H9 (cell line): ENCODE measurements around the gene RBFOX2. TPM values are rescaled to one million over a fixed set of nuclear protein-coding genes. Genes with fewer than 3 reads are reported as not detected.

Source experiments
- DNase-seq: peaks from one replicate; pipeline ENCODE4 v3.0.0-alpha.2; 2017
- H2AFZ ChIP-seq: one replicate; pipeline ENCODE4 v1.6.1; 2013; ENCODE audit warnings: mild to moderate bottlenecking, low read length, control low read depth, moderate library complexity
- H2AK5ac ChIP-seq: 2 replicates; pipeline ENCODE4 v1.6.1; 2013; ENCODE audit warnings: low read length, control low read depth, mixed read lengths; ENCODE audit not compliant: insufficient read length
- H2BK120ac ChIP-seq: one replicate; pipeline ENCODE4 v1.6.1; 2013; ENCODE audit warnings: low read depth, mild to moderate bottlenecking, low read length, control low read depth, inconsistent platforms; ENCODE audit not compliant: poor library complexity, severe bottlenecking
- H2BK12ac ChIP-seq: 2 replicates; pipeline ENCODE4 v1.6.1; 2013; ENCODE audit warnings: low read length, control low read depth, mixed read lengths, low read depth; ENCODE audit not compliant: insufficient read length
- H2BK15ac ChIP-seq: 2 replicates; pipeline ENCODE4 v1.6.1; 2013; ENCODE audit warnings: low read depth, low read length, control low read depth
- H2BK20ac ChIP-seq: one replicate; pipeline ENCODE4 v1.6.1; 2013; ENCODE audit warnings: low read depth, mild to moderate bottlenecking, low read length, control low read depth, inconsistent platforms; ENCODE audit not compliant: poor library complexity, severe bottlenecking
- H2BK5ac ChIP-seq: 2 replicates; pipeline ENCODE4 v1.6.1; 2013; ENCODE audit warnings: low read length, control low read depth, mixed read lengths; ENCODE audit not compliant: insufficient read length
- H3K14ac ChIP-seq: 2 replicates; pipeline ENCODE4 v1.6.1; 2013; ENCODE audit warnings: low read length, control low read depth; ENCODE audit not compliant: insufficient read depth
- H3K18ac ChIP-seq: 2 replicates; pipeline ENCODE4 v1.6.1; 2013; ENCODE audit warnings: low read depth, mild to moderate bottlenecking, mixed read lengths, low read length, control low read depth; ENCODE audit not compliant: insufficient read length
- H3K23ac ChIP-seq: 2 replicates; pipeline ENCODE4 v1.6.1; 2013; ENCODE audit warnings: low read length, control low read depth, mixed read lengths, low read depth; ENCODE audit not compliant: insufficient read length
- H3K23me2 ChIP-seq: 2 replicates; pipeline ENCODE4 v1.6.1; 2013; ENCODE audit warnings: low read depth, mild to moderate bottlenecking, mixed read lengths, low read length, control low read depth; ENCODE audit not compliant: insufficient read length, poor library complexity, severe bottlenecking
- H3K27ac ChIP-seq: 2 replicates; pipeline ENCODE4 v1.5.1; 2013; ENCODE audit warnings: low read length, control low read depth, mixed read lengths, low read depth; ENCODE audit not compliant: insufficient read length
- H3K27me3 ChIP-seq: 2 replicates; pipeline ENCODE4 v1.6.1; 2013; ENCODE audit warnings: low read length, control low read depth, inconsistent platforms; ENCODE audit not compliant: insufficient read depth
- H3K4ac ChIP-seq: 2 replicates; pipeline ENCODE4 v1.6.1; 2013; ENCODE audit warnings: low read depth, mild to moderate bottlenecking, control low read depth, inconsistent platforms, low read length, moderate library complexity
- H3K4me1 ChIP-seq: 2 replicates; pipeline ENCODE4 v1.6.1; 2013; ENCODE audit warnings: low read length, control low read depth, inconsistent platforms; ENCODE audit not compliant: insufficient read depth
- H3K4me2 ChIP-seq: 2 replicates; pipeline ENCODE4 v1.6.1; 2013; ENCODE audit warnings: low read length, control low read depth, mixed read lengths; ENCODE audit not compliant: insufficient read length, insufficient read depth
- H3K56ac ChIP-seq: 2 replicates; pipeline ENCODE4 v1.6.1; 2013; ENCODE audit warnings: low read depth, mild to moderate bottlenecking, mixed read lengths, low read length, control low read depth; ENCODE audit not compliant: insufficient read length
- H3K79me1 ChIP-seq: 2 replicates; pipeline ENCODE4 v1.6.1; 2013; ENCODE audit warnings: low read depth, mild to moderate bottlenecking, moderate library complexity, low read length, control low read depth, inconsistent platforms; ENCODE audit not compliant: insufficient read depth, poor library complexity, severe bottlenecking
- H3K79me2 ChIP-seq: 2 replicates; pipeline ENCODE4 v1.6.1; 2013; ENCODE audit warnings: low read length, control low read depth, inconsistent platforms; ENCODE audit not compliant: insufficient read depth
- H3K9ac ChIP-seq: 2 replicates; pipeline ENCODE4 v1.6.1; 2013; ENCODE audit warnings: low read length, control low read depth, mixed read lengths; ENCODE audit not compliant: insufficient read length; ENCODE audit errors: extremely low read depth
- H3K9me3 ChIP-seq: one replicate; pipeline ENCODE4 v1.6.1; 2013; ENCODE audit warnings: low read depth, low read length, inconsistent platforms; ENCODE audit not compliant: control insufficient read depth
- H3T11ph ChIP-seq: one replicate; pipeline ENCODE4 v1.6.1; 2013; ENCODE audit warnings: mild to moderate bottlenecking, low read length, control low read depth, inconsistent platforms
- H4K20me1 ChIP-seq: one replicate; pipeline ENCODE4 v1.6.1; 2013; ENCODE audit not compliant: control insufficient read depth, insufficient read length, insufficient read depth
- H4K5ac ChIP-seq: 2 replicates; pipeline ENCODE4 v1.6.1; 2013; ENCODE audit warnings: low read depth, mild to moderate bottlenecking, mixed read lengths, low read length, control low read depth; ENCODE audit not compliant: insufficient read length
- H4K8ac ChIP-seq: replicated peaks from 2 replicates; pipeline ENCODE4 v1.6.1; 2013; ENCODE audit warnings: low read length, control low read depth, mixed read lengths, low read depth; ENCODE audit not compliant: insufficient read length
- H4K91ac ChIP-seq: 2 replicates; pipeline ENCODE4 v1.6.1; 2013; ENCODE audit warnings: low read depth, mild to moderate bottlenecking, moderate library complexity, mixed read lengths, low read length, control low read depth; ENCODE audit not compliant: insufficient read length
- H3K27ac Mint-ChIP-seq, 3 experiments: 2 replicates in 2 of 3; 3 replicates in 1 of 3; pipeline ENCODE4 v1.8.0; 2020 to 2021; ENCODE audit warnings: mixed read lengths in 3 of 3, mild to moderate bottlenecking in 1 of 3, moderate library complexity in 1 of 3
- H3K27me3 Mint-ChIP-seq: 2 replicates; pipeline ENCODE4 v1.8.0; 2021; ENCODE audit warnings: low read depth, mild to moderate bottlenecking, moderate library complexity, mixed read lengths
- H3K36me3 Mint-ChIP-seq, 3 experiments: 2 replicates in 2 of 3; 3 replicates in 1 of 3; pipeline ENCODE4 v1.8.0; 2020 to 2021; ENCODE audit warnings: low read depth in 3 of 3, mixed read lengths in 3 of 3; ENCODE audit not compliant: insufficient read depth in 1 of 3
- H3K4me1 Mint-ChIP-seq, 2 experiments: 2 replicates each; pipeline ENCODE4 v1.8.0; 2020; ENCODE audit warnings: mixed read lengths in 2 of 2
- H3K4me3 Mint-ChIP-seq, 2 experiments: 2 replicates in 1 of 2; 3 replicates in 1 of 2; pipeline ENCODE4 v1.8.0; 2020 to 2021; ENCODE audit warnings: mild to moderate bottlenecking in 2 of 2, mixed read lengths in 2 of 2, moderate library complexity in 1 of 2
- H3K9me3 Mint-ChIP-seq, 2 experiments: 2 replicates in 1 of 2; 3 replicates in 1 of 2; pipeline ENCODE4 v1.8.0; 2020; ENCODE audit warnings: mild to moderate bottlenecking in 2 of 2, mixed read lengths in 2 of 2, moderate library complexity in 1 of 2
- CTCF ChIP-seq: fragments of 200-600 bp; sonication (generic); conservative IDR thresholded peaks from 3 replicates; pipeline ENCODE4 v1.8.0; 2021; ENCODE audit warnings: antibody characterized with exemption, mild to moderate bottlenecking
- total RNA-seq: library from RNA; stranded (reverse); gene quantifications from 2 replicates; pipeline ENCODE4 v1.2.1, GENCODE V29; 2021

RBFOX2 gene
- total RNA-seq, 1 experiment from 2014 or later = 84.7 TPM

GRCh38 chr22:35864545-35865165 lies 164.0 kb downstream of the RBFOX2 start:
- no peaks in the 10 kb centered on the region for H4K20me1 ChIP-seq
- H2BK120ac ChIP-seq = no peak overlapping the region
- no peaks in the 10 kb centered on the region for H3K27me3 ChIP-seq
- H3K4ac ChIP-seq = no peak overlapping the region
- DNase-seq = no peak
- no peak overlapping the region for H3K56ac ChIP-seq
- H2AFZ ChIP-seq = no peak overlapping the region
- no peak overlapping the region for H3K18ac ChIP-seq
- H3K23ac ChIP-seq = no peak overlapping the region
- H3K4me3 Mint-ChIP-seq = no peak overlapping the region
- no peak overlapping the region for H2AK5ac ChIP-seq
- no peak overlapping the region for H3K27ac ChIP-seq
- no peaks in the 10 kb centered on the region for H3K23me2 ChIP-seq
- no peak overlapping the region for H3K14ac ChIP-seq
- no peak overlapping the region for H3K4me2 ChIP-seq
- H3K9me3 Mint-ChIP-seq = no peaks in the 10 kb centered on the region
- no peaks in the 10 kb centered on the region for H3K36me3 Mint-ChIP-seq
- H4K91ac ChIP-seq = no peak overlapping the region
- peaks cover 34 to 37% of the 10 kb centered on the region in 2 experiments for H3K4me1 Mint-ChIP-seq
- H3K9ac ChIP-seq = no peak overlapping the region
- peaks cover 5% of the 10 kb centered on the region; the same call in 1 of the 2 replicates for H3K79me2 ChIP-seq
- H3T11ph ChIP-seq = no peak overlapping the region
- H3K9me3 ChIP-seq = no peaks in the 10 kb centered on the region
- H2BK20ac ChIP-seq = no peak overlapping the region
- no peak overlapping the region for H4K5ac ChIP-seq
- no peak overlapping the region for H2BK15ac ChIP-seq
- H3K4me1 ChIP-seq = peaks cover 4% of the 10 kb centered on the region
- TF ChIP-seq CTCF = no peak
- peak overlapping the region in 1 of 3 experiments; percentile 33; a peak in 1 of 7 replicates for H3K27ac Mint-ChIP-seq
- no peaks in the 10 kb centered on the region for H3K79me1 ChIP-seq
- H2BK5ac ChIP-seq = no peak overlapping the region
- no peaks in the 10 kb centered on the region for H3K27me3 Mint-ChIP-seq
- no peak overlapping the region for H2BK12ac ChIP-seq
- H4K8ac ChIP-seq = no peak overlapping the region
